HepG2 (cell line): ENCODE results near the gene INPP4B. TPM values are rescaled to one million over a fixed set of nuclear protein-coding genes. Genes with fewer than 3 reads are reported as not detected.

Experiments
- ATAC-seq: fragments of 200-7000 bp; cut with Tn5 transposase; 3 replicates; pipeline ENCODE4 v1.9.1; 2020; ENCODE audit warnings: mild to moderate bottlenecking, moderate library complexity
- BruUV-seq: library from RNA; stranded (reverse); fragments of 400-500 nt; replicated peaks from 2 replicates; lab custom pipeline; 2021; lab: Mats Ljungman, UMichigan
- CTCF ChIA-PET: fragments of 300-600 bp; formaldehyde crosslinking; extraction: SDS; loops from one replicate; lab custom pipeline; 2021; ENCODE audit warnings: low total read pairs, inconsistent platforms, low intra/inter-chr PET ratio; lab: Yijun Ruan, JAX
- POLR2A ChIA-PET: fragments of 350-600 bp; sonication (Branson Sonifier 250); formaldehyde crosslinking; loops from one replicate; lab custom pipeline; 2020; ENCODE audit warnings: antibody characterized with exemption, inconsistent platforms; lab: Yijun Ruan, JAX
- DNase-seq: peaks from one replicate; pipeline ENCODE4 v3.0.0-alpha.2; 2015; ENCODE audit warnings: low spot score
- FAIRE-seq: peaks from 3 replicates; lab custom pipeline; 2011; peaks lifted over from hg19 to GRCh38; lab: Jason Lieb, UNC
- H2AFZ ChIP-seq: one replicate; pipeline ENCODE4 v1.6.1; 2011; ENCODE audit warnings: low read length, inconsistent platforms
- H3K27ac ChIP-seq: fragments of 300-600 bp; 3 replicates; pipeline ENCODE4 v1.8.0; 2011; ENCODE audit warnings: mixed run types, mild to moderate bottlenecking, mixed read lengths, low read length, inconsistent platforms; ENCODE audit not compliant: insufficient read depth; ENCODE audit errors: extremely low read length
- H3K27me3 ChIP-seq, 2 experiments: fragments of 200-600 bp in 1 of 2; 2 replicates in 1 of 2; 3 replicates in 1 of 2; pipeline versions ENCODE4 v1.6.0 to v1.8.0; 2011; ENCODE audit warnings: low read length in 2 of 2, mild to moderate bottlenecking in 2 of 2, moderate library complexity in 2 of 2, inconsistent platforms in 1 of 2; ENCODE audit not compliant: insufficient read depth in 2 of 2, control insufficient read depth in 1 of 2
- H3K36me3 ChIP-seq, 2 experiments: fragments of 200-600 bp in 1 of 2; replicated peaks in 1 of 2; 2 replicates in 1 of 2; 3 replicates in 1 of 2; pipeline versions ENCODE4 v1.5.1 to v1.8.0; 2011; ENCODE audit warnings: low read length in 2 of 2, inconsistent platforms in 1 of 2; ENCODE audit not compliant: insufficient read depth in 2 of 2, control insufficient read depth in 1 of 2
- H3K4me1 ChIP-seq: 2 replicates; pipeline ENCODE4 v1.5.1; 2012; ENCODE audit warnings: low read length, inconsistent platforms; ENCODE audit not compliant: insufficient read depth
- H3K4me2 ChIP-seq: 2 replicates; pipeline ENCODE4 v1.6.0; 2011; ENCODE audit warnings: low read depth, low read length, inconsistent platforms
- H3K4me3 ChIP-seq, 3 experiments: fragments of 200-600 bp in 1 of 3; sonication (generic), shearing (Covaris generic) in 1 of 3; replicated peaks in 1 of 3; 2 replicates each; pipeline ENCODE4 v1.5.1; 2011 to 2016; ENCODE audit warnings: low read length in 3 of 3, inconsistent platforms in 2 of 3, low read depth in 2 of 3, mild to moderate bottlenecking in 2 of 3, control low read depth in 1 of 3, mixed read lengths in 1 of 3; ENCODE audit not compliant: insufficient read depth in 1 of 3
- H3K79me2 ChIP-seq: one replicate; pipeline ENCODE4 v1.6.1; 2011; ENCODE audit warnings: low read length, inconsistent platforms; ENCODE audit not compliant: insufficient read depth
- H3K9ac ChIP-seq: 2 replicates; pipeline ENCODE4 v1.6.0; 2011; ENCODE audit warnings: mild to moderate bottlenecking, low read depth, low read length, inconsistent platforms; ENCODE audit not compliant: insufficient read depth
- H3K9me3 ChIP-seq: 2 replicates; pipeline ENCODE4 v1.5.1; 2012; ENCODE audit warnings: mild to moderate bottlenecking, low read length
- H4K20me1 ChIP-seq: 2 replicates; pipeline ENCODE4 v1.6.0; 2011; ENCODE audit warnings: inconsistent platforms, mild to moderate bottlenecking, low read length, moderate library complexity; ENCODE audit not compliant: insufficient read depth
- ELF1 ChIP-seq: sonication (generic); formaldehyde crosslinking; IDR thresholded peaks from 2 replicates; pipeline ENCODE4 v1.4.0; 2020; ENCODE audit warnings: missing genetic modification reagents
- HNF4G ChIP-seq, 2 experiments: sonication (generic) in 1 of 2; formaldehyde crosslinking in 1 of 2; IDR thresholded peaks; 2 replicates each; pipeline versions ENCODE4 v1.4.0 to v1.6.1; 2011 to 2020; ENCODE audit warnings: borderline replicate concordance in 2 of 2, low read depth in 2 of 2, mild to moderate bottlenecking in 2 of 2, low read length in 1 of 2, missing genetic modification reagents in 1 of 2, moderate library complexity in 1 of 2
- PATZ1 ChIP-seq: sonication (generic); formaldehyde crosslinking; IDR thresholded peaks from 2 replicates; pipeline ENCODE4 v1.4.0; 2020; ENCODE audit warnings: missing genetic modification reagents
- THAP9 ChIP-seq: sonication (generic); formaldehyde crosslinking; IDR thresholded peaks from 2 replicates; pipeline ENCODE4; 2020; ENCODE audit warnings: missing genetic modification reagents, mild to moderate bottlenecking, borderline replicate concordance
- U2AF2 ChIP-seq: fragments of 200-400 bp; formaldehyde crosslinking; IDR thresholded peaks from 2 replicates; pipeline ENCODE4 v1.6.1; 2017; ENCODE audit warnings: low read depth, mild to moderate bottlenecking, low read length
- ZNF10 ChIP-seq: sonication (generic); formaldehyde crosslinking; IDR thresholded peaks from 2 replicates; pipeline ENCODE4 v1.4.0; 2020; ENCODE audit warnings: mild to moderate bottlenecking, low read depth, missing genetic modification reagents, borderline replicate concordance
- ZNF776 ChIP-seq: sonication (generic); formaldehyde crosslinking; IDR thresholded peaks from 2 replicates; pipeline ENCODE4 v1.4.0; 2020; ENCODE audit warnings: mild to moderate bottlenecking, missing genetic modification reagents
- WGBS: methylation state at CpG from one replicate; pipeline ENCODE4 v1.1.6; 2017; ENCODE audit warnings: low lambda C conversion rate; 5-methylcytosine and 5-hydroxymethylcytosine counted together
- in situ Hi-C: cut with HindIII; loops from 2 replicates; pipeline ENCODE4 v1.10.0; 2017; ENCODE audit warnings: low pct_unique_long_range_greater_than_20kb; ENCODE audit not compliant: extremely low pct_ligation_motif_present
- intact Hi-C: fragments of 100-400 bp; cut with micrococcal nuclease; formaldehyde crosslinking; loops from one replicate; pipeline ENCODE4 v1.10.0; 2022; ENCODE audit not compliant: unreplicated experiment
- polyA plus RNA-seq, 8 experiments: library from polyadenylated mRNA; depleted of rRNA in 3 of 8; stranded (reverse) in 7 of 8; unstranded in 1 of 8; fragments of >200 nt; fragmentation: Illumina TruSeq in 4 of 8; extraction: Trizol in 4 of 8; gene quantifications; 2 replicates each; pipeline versions ENCODE4 v1.2.1 to v1.2.3, GENCODE V29; 2011 to 2016; ENCODE audit warnings: low read depth in 4 of 8, missing spikeins in 1 of 8, mixed read lengths in 1 of 8; ENCODE audit not compliant: insufficient read depth in 1 of 8
- total RNA-seq, 5 experiments: library from RNA; depleted of rRNA; stranded (reverse); fragments of >200 nt; fragmentation: Illumina TruSeq; extraction: Trizol; gene quantifications; 2 replicates each; pipeline ENCODE4 v1.2.3, GENCODE V29; 2016; ENCODE audit warnings: low read depth in 1 of 5

The INPP4B gene
- total and polyA plus RNA-seq, 2 of the 13 experiments (the other 11 are each of a cell fraction or from before 2014, with no cell fraction given): not detected

GRCh38 chr4:142497606-142498005, 348.5 kb downstream of the INPP4B start (continued):
- TF ChIP-seq THAP9 (CRISPR knock-in tag) (no peak), ZNF10 (CRISPR knock-in tag) (no peak), ELF1 (CRISPR knock-in tag) (no peak), PATZ1 (CRISPR knock-in tag) (no peak)

GRCh38 chr4:142493255-142494110, 352.6 kb downstream of the INPP4B start:
- POLR2A ChIA-PET: no interaction called here
- H3K79me2 ChIP-seq: no peaks in the 10 kb centered on the region
- H2AFZ ChIP-seq: no peak overlapping the region
- no peak overlapping the region for H3K9ac ChIP-seq
- H3K4me3 ChIP-seq: no peak overlapping the region
- BruUV-seq: no TSS peak
- no peaks in the 10 kb centered on the region for H4K20me1 ChIP-seq
- H3K27me3 ChIP-seq: no peaks in the 10 kb centered on the region; a peak in 1 of 5 replicates
- no peaks in the 10 kb centered on the region for H3K36me3 ChIP-seq
- FAIRE-seq: no peak
- no peak overlapping the region for H3K27ac ChIP-seq
- WGBS: 0% methylated on average over 1 of the region's 1 CpG
- ATAC-seq: no peak
- H3K4me1 ChIP-seq: no peaks in the 10 kb centered on the region
- no peak for TF ChIP-seq HNF4G (IDR thresholded peaks at IDR 0.05; ENCODE audit: borderline replicate concordance, low read depth, low read length)
- no peak for TF ChIP-seq HNF4G (CRISPR knock-in tag; IDR thresholded peaks at IDR 0.05; ENCODE audit: borderline replicate concordance, low read depth)
- no peak for TF ChIP-seq U2AF2
- TF ChIP-seq ZNF776 (CRISPR knock-in tag): no peak
- in situ Hi-C loops: no loop called here
- no peak for DNase-seq
- no peaks in the 10 kb centered on the region for H3K9me3 ChIP-seq
- CTCF ChIA-PET: no interaction called here
- H3K4me2 ChIP-seq: no peak overlapping the region
- intact Hi-C loops: no loop called here
